Measurements from ENCODE around the gene HINT2. TPM values are rescaled to one million over a fixed set of nuclear protein-coding genes. Genes with fewer than 3 reads are reported as not detected.

HINT2 gene
- total RNA-seq, 1 donor = 17.0 TPM

DNA sequence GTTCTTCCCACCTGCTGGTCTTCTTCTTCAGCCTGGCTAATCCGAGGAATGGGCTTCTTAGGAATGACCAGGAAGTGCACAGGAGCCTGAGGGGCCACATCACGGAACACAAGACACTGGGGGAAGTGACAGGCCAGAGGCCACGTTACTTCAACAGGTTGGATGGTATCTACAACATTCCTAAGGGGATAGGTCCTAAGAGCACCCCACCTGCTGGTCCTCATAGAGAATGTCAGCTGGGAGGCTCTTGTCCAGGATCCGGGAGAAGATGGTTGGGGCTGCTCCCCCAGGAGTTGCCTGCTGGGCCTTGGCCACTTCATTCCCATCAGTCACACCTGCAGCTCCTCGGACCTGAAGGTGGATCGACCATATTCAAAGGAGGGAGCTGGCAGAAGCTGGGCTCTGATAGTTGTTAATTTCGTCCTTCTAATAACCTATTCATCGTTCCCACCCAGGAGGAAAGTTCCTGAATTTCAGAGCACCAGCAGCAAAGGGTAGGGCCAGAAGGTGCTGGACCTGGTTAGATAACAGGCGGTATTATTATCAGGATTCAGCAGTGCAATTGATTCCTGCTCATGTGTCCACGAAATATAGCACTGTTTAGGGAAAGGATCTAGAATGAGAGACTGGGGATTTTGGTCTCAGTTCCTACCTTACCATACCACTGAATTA, 1.3 kb downstream of the HINT2 start:
- DNase-seq (ENCODE audit: insufficient read length, low spot score, missing footprints) = peak; percentile 83
- Histone ChIP-seq H3K79me2 (ENCODE audit: insufficient read depth, low read length) (no peaks in the 10 kb centered on the region), H3K4me3 (ENCODE audit: insufficient read depth, low read length) (no peak overlapping the region), H3K27me3 (ENCODE audit: insufficient read depth, low read length) (no peaks in the 10 kb centered on the region), H3K4me2 (ENCODE audit: insufficient read depth, low read length) (peak overlapping the region; percentile 93), H4K20me1 (ENCODE audit: insufficient read depth, low read length) (no peaks in the 10 kb centered on the region), H3K9me3 (ENCODE audit: low read depth, low read length) (no peaks in the 10 kb centered on the region), H3K27ac (ENCODE audit: low read depth, low read length) (peak overlapping the region; percentile 71), H3K4me1 (ENCODE audit: insufficient read depth, low read length) (peaks cover 24% of the 10 kb centered on the region), H2AFZ (ENCODE audit: low read length) (no peak overlapping the region), H3K36me3 (ENCODE audit: insufficient read depth, low read length) (peaks cover 16% of the 10 kb centered on the region)
- TF ChIP-seq, protein P1, sequence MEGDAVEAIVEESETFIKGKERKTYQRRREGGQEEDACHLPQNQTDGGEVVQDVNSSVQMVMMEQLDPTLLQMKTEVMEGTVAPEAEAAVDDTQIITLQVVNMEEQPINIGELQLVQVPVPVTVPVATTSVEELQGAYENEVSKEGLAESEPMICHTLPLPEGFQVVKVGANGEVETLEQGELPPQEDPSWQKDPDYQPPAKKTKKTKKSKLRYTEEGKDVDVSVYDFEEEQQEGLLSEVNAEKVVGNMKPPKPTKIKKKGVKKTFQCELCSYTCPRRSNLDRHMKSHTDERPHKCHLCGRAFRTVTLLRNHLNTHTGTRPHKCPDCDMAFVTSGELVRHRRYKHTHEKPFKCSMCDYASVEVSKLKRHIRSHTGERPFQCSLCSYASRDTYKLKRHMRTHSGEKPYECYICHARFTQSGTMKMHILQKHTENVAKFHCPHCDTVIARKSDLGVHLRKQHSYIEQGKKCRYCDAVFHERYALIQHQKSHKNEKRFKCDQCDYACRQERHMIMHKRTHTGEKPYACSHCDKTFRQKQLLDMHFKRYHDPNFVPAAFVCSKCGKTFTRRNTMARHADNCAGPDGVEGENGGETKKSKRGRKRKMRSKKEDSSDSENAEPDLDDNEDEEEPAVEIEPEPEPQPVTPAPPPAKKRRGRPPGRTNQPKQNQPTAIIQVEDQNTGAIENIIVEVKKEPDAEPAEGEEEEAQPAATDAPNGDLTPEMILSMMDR (IDR thresholded peaks at IDR 0.05; ENCODE audit: extremely low read depth, low read depth, low read length) = peak; percentile 45

- Histone ChIP-seq H3K4me3 (ENCODE audit: insufficient read depth, low read length) (peak within 1 kb of the TSS; percentile 81), H3K27me3 (ENCODE audit: insufficient read depth, low read length) (no peaks in the 10 kb centered on the region), H3K4me1 (ENCODE audit: insufficient read depth, low read length) (peaks cover 24% of the 10 kb centered on the region), H3K9me3 (ENCODE audit: low read depth, low read length) (no peaks in the 10 kb centered on the region), H3K27ac (ENCODE audit: low read depth, low read length) (peak within 1 kb of the TSS; percentile 77), H3K4me2 (ENCODE audit: insufficient read depth, low read length) (peak within 1 kb of the TSS; percentile 96), H3K79me2 (ENCODE audit: insufficient read depth, low read length) (no peaks in the 10 kb centered on the region), H3K36me3 (ENCODE audit: insufficient read depth, low read length) (peaks cover 29% of the 10 kb centered on the region), H4K20me1 (ENCODE audit: insufficient read depth, low read length) (no peaks in the 10 kb centered on the region), H2AFZ (ENCODE audit: low read length) (peak within 1 kb of the TSS; percentile 97)
- TF ChIP-seq, protein P1 (IDR thresholded peaks at IDR 0.05; ENCODE audit: extremely low read depth, low read depth, low read length) = no peak
- peak; percentile 99 for DNase-seq (ENCODE audit: insufficient read length, low spot score, missing footprints)
Observed at GRCh38 chr9:35812025-35812602, 2.7 kb downstream of the HINT2 start, which contains the start of gene SPAG8. SPAG8 (minus strand) TSS chr9:35812262; CDS start chr9:35812147, 115 bp downstream.

GRCh38 chr9:35811381-35812024, 3.3 kb downstream of the HINT2 start:
- Histone ChIP-seq H3K4me1 (ENCODE audit: insufficient read depth, low read length) (peaks cover 24% of the 10 kb centered on the region), H3K27ac (ENCODE audit: low read depth, low read length) (peak overlapping the region; percentile 77), H3K9me3 (ENCODE audit: low read depth, low read length) (no peaks in the 10 kb centered on the region), H3K4me2 (ENCODE audit: insufficient read depth, low read length) (peak overlapping the region; percentile 96), H4K20me1 (ENCODE audit: insufficient read depth, low read length) (no peaks in the 10 kb centered on the region), H3K27me3 (ENCODE audit: insufficient read depth, low read length) (no peaks in the 10 kb centered on the region), H3K36me3 (ENCODE audit: insufficient read depth, low read length) (peaks cover 33% of the 10 kb centered on the region), H3K79me2 (ENCODE audit: insufficient read depth, low read length) (no peaks in the 10 kb centered on the region), H2AFZ (ENCODE audit: low read length) (peak overlapping the region; percentile 97), H3K4me3 (ENCODE audit: insufficient read depth, low read length) (peak overlapping the region; percentile 81)
- DNase-seq (ENCODE audit: insufficient read length, low spot score, missing footprints) = peak; percentile 73
- TF ChIP-seq, protein P1 (IDR thresholded peaks at IDR 0.05; ENCODE audit: extremely low read depth, low read depth, low read length) = no peak

DNA sequence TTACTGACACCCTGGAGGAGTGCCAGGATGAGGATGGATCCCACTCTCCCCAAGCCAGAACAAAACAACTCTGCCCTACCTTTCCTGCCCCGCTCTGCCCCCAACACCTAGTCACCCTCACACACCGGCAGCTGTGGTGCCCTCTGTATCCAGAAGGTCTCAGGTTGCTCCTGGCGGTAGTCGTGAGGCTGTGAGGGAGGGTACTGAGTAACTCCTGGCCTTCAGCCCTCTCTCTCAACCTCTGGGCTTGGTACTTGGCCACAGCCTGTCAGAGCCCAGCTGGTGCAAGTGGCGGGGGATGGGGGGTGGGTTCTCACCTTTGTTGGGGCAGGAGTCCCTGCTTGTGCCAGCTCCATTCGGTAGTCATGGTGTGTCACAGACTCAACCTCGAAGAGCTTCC, 4.7 kb downstream of the HINT2 start:
- no peak overlapping the region for H3K27ac ChIP-seq (ENCODE audit: low read depth, low read length)
- H3K27me3 ChIP-seq (ENCODE audit: insufficient read depth, low read length) = no peaks in the 10 kb centered on the region
- no peaks in the 10 kb centered on the region for H3K9me3 ChIP-seq (ENCODE audit: low read depth, low read length)
- H4K20me1 ChIP-seq (ENCODE audit: insufficient read depth, low read length) = no peaks in the 10 kb centered on the region
- H3K36me3 ChIP-seq (ENCODE audit: insufficient read depth, low read length) = peaks cover 47% of the 10 kb centered on the region
- H3K79me2 ChIP-seq (ENCODE audit: insufficient read depth, low read length) = no peaks in the 10 kb centered on the region
- H2AFZ ChIP-seq (ENCODE audit: low read length) = no peak overlapping the region
- no peak overlapping the region for H3K4me3 ChIP-seq (ENCODE audit: insufficient read depth, low read length)
- peaks cover 20% of the 10 kb centered on the region for H3K4me1 ChIP-seq (ENCODE audit: insufficient read depth, low read length)
- TF ChIP-seq, protein P1 (IDR thresholded peaks at IDR 0.05; ENCODE audit: extremely low read depth, low read depth, low read length) = no peak
- peak; percentile 19 for DNase-seq (ENCODE audit: insufficient read length, low spot score, missing footprints)
- H3K4me2 ChIP-seq (ENCODE audit: insufficient read depth, low read length) = no peak overlapping the region

Data from osteoblast (primary cell).